BE2C (cell line): Measurements from ENCODE around the gene WSCD2.

Source experiments
- DNase-seq: peaks from one replicate; pipeline ENCODE4 v3.0.0-alpha.2; 2020
- H3K27me3 ChIP-seq: fragments of 250-450 bp; sonication (Bioruptor Pico); 2 replicates; pipeline ENCODE4 v1.5.1; 2020; ENCODE audit warnings: mild to moderate bottlenecking
- H3K36me3 ChIP-seq: fragments of 250-450 bp; sonication (Bioruptor Pico); 2 replicates; pipeline ENCODE4 v1.5.1; 2020; ENCODE audit warnings: mild to moderate bottlenecking
- H3K4me1 ChIP-seq: fragments of 250-450 bp; sonication (Bioruptor Pico); 2 replicates; pipeline ENCODE4 v1.5.1; 2020
- H3K4me3 ChIP-seq: 2 replicates; pipeline ENCODE4 v1.5.1; 2011; ENCODE audit warnings: low read depth, low read length
- H3K9me3 ChIP-seq: fragments of 250-450 bp; sonication (Bioruptor Pico); 2 replicates; pipeline ENCODE4 v1.5.1; 2020
- TF ChIP-seq, protein P1 (sequence below): IDR thresholded peaks from 2 replicates; pipeline ENCODE4 v1.5.1; 2012; ENCODE audit warnings: mild to moderate bottlenecking, low read depth, low read length

The WSCD2 gene

DNA sequence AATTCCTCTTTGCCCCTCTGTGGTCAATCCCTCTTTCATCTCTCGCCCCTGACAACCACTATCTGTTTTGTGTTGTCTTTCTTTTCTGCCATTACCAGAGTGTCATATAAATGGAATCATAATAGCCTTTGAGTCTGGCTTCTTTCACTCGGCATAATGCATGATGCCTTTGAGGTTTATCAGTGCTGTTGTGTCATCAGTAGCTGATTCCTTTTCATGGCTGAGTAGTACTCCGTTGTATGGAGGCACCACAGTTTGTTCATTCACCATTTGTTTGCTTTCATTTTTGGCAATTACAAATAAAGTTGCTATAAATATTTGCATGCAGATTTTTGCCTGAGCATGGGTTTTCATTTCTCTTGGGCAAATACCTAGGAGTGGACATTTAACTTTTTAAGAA lies 47.2 kb downstream of the WSCD2 start:
- H3K9me3 ChIP-seq: no peaks in the 10 kb centered on the region
- no peak for DNase-seq
- no peaks in the 10 kb centered on the region for H3K4me1 ChIP-seq
- H3K36me3 ChIP-seq: no peaks in the 10 kb centered on the region
- no peaks in the 10 kb centered on the region for H3K27me3 ChIP-seq
- H3K4me3 ChIP-seq: no peak overlapping the region
- TF ChIP-seq, protein P1, sequence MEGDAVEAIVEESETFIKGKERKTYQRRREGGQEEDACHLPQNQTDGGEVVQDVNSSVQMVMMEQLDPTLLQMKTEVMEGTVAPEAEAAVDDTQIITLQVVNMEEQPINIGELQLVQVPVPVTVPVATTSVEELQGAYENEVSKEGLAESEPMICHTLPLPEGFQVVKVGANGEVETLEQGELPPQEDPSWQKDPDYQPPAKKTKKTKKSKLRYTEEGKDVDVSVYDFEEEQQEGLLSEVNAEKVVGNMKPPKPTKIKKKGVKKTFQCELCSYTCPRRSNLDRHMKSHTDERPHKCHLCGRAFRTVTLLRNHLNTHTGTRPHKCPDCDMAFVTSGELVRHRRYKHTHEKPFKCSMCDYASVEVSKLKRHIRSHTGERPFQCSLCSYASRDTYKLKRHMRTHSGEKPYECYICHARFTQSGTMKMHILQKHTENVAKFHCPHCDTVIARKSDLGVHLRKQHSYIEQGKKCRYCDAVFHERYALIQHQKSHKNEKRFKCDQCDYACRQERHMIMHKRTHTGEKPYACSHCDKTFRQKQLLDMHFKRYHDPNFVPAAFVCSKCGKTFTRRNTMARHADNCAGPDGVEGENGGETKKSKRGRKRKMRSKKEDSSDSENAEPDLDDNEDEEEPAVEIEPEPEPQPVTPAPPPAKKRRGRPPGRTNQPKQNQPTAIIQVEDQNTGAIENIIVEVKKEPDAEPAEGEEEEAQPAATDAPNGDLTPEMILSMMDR: no peak

DNA sequence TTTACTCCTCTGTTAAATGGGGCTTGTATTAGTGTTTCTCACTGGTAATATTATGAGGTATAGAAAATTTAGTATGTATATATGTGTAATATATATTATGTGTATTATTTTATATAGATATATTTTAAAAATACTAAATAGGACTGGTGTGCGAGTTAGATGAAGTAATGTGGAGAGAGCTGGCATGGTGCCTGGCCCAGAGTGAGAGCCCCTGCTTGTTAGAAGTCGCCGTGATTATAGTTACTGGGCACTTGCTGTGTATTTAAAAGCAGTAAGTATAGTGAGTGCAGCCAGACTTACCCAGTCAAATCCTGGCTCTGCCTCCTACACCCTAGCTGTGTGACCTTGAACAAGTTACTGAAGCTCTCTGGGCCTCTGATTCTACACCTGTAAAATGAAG lies 48.0 kb downstream of the WSCD2 start:
- H3K4me3 ChIP-seq: no peak overlapping the region
- DNase-seq: no peak
- TF ChIP-seq, protein P1: no peak
- peaks cover 2% of the 10 kb centered on the region; the same call in 1 of the 2 replicates for H3K4me1 ChIP-seq
- H3K9me3 ChIP-seq: no peaks in the 10 kb centered on the region
- no peaks in the 10 kb centered on the region for H3K27me3 ChIP-seq
- H3K36me3 ChIP-seq: no peaks in the 10 kb centered on the region

DNA sequence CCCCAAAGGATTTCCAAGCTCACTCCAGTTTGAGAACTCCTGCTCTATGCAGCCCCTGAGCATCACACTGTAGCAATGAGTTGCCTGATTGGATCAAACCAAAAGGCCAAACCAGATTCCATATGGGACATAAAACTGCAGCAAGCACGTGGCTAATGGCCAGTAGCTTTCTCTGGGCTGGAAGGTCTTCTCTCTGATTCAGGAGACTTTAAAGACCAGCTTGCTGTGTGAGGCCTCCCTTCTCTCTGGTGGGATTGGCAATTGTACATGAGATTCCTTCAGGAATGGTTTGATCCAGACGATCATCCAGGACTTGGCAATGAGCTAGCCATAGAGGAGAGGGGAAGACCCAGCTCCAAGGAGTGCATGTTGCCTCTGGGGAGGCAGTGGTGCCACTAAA lies 50.2 kb downstream of the WSCD2 start:
- H3K9me3 ChIP-seq: no peaks in the 10 kb centered on the region
- no peak for DNase-seq
- no peaks in the 10 kb centered on the region for H3K27me3 ChIP-seq
- no peak overlapping the region for H3K4me3 ChIP-seq
- H3K36me3 ChIP-seq: no peaks in the 10 kb centered on the region
- TF ChIP-seq, protein P1: no peak
- H3K4me1 ChIP-seq: peaks cover 5% of the 10 kb centered on the region; the same call in 1 of the 2 replicates

DNA sequence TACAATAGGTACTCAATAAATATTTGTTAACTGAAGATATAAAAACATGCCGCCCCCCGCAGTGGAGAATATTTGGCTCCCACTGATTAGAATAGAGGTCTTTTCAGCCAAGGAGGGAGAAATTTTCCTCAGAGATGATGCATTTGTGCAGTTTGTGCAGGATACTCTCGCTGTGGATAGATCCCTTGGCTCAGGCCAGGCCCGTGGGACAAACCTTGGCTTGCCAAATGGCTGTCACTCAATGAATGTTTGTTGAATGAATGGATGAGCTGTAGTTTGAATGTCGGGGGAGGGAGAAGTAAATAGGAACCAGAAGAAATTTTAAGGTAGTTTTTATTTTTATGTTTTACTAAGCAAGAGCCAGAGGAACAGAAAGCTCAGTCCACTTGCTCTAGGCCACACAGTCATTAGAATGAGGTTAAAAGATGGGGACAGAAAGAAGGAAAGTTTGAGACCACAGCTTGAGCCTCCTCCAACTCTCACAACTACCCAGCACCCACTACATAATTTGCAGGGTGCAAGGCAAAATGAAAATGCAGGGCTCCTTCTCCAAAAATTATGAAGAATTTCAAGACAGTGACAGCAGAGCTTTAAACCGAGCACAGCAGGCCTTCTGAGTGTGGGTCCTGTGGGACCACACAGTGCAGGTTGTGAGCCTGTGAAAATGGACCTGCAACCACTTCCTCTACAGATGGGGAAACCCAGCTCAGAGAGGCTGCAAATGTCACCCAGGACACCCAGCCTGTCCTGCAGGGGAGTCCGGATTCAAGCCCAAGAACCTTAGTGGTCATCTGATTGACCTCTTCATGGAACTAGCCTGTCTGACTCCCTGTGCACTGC lies 51.4 kb downstream of the WSCD2 start:
- H3K27me3 ChIP-seq: no peaks in the 10 kb centered on the region
- H3K9me3 ChIP-seq: no peaks in the 10 kb centered on the region
- no peak for DNase-seq
- H3K36me3 ChIP-seq: no peaks in the 10 kb centered on the region
- no peak overlapping the region for H3K4me3 ChIP-seq
- peaks cover 5% of the 10 kb centered on the region; the same call in 1 of the 2 replicates for H3K4me1 ChIP-seq
- TF ChIP-seq, protein P1: no peak

DNA sequence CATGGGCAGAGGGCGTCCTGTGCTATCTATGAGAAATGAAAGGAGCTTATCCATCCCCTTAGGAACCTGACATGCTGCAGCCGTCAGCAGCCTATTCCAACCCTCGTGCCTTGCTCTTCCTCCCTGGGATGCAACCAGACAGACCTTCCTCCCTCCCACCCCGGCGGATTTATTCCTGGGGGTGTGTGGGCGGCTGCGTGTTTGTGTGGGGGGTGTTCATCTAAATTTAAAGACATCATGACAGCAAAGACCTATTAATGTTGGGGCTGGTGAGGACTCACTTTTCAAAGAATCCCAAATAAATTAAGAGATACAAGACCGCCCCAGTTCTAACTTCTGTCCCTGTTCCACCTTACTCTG lies 52.0 kb downstream of the WSCD2 start:
- TF ChIP-seq, protein P1: no peak
- Histone ChIP-seq H3K9me3 (no peaks in the 10 kb centered on the region), H3K27me3 (no peaks in the 10 kb centered on the region), H3K36me3 (no peaks in the 10 kb centered on the region), H3K4me1 (peaks cover 5% of the 10 kb centered on the region; the same call in 1 of the 2 replicates), H3K4me3 (no peak overlapping the region)
- no peak for DNase-seq

DNA sequence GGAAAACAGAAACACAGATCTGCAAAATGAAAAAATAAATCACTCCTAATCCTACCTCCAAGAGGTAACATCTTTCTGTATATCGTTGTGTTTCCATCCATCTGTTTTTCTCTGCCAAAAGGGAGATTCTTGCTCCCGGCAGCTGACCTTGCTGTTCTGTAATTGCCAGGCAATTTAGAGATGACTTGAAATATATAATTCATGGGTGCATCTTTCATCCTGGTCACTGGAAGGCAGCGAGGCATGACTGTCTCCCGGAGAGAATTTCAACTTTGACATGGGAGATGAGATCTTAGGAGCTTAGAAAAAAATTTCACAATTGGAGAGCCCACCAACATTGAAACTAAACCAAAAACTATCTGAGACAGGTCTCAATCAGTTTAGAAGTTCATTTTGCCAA lies 53.0 kb downstream of the WSCD2 start:
- DNase-seq: no peak

More for the DNA sequence above, 53.0 kb downstream of the WSCD2 start:
- Histone ChIP-seq H3K4me1 (peaks cover 5% of the 10 kb centered on the region; the same call in 1 of the 2 replicates), H3K27me3 (no peaks in the 10 kb centered on the region), H3K9me3 (no peaks in the 10 kb centered on the region), H3K4me3 (no peak overlapping the region), H3K36me3 (no peaks in the 10 kb centered on the region)
- TF ChIP-seq, protein P1: no peak
